Stimulated activated CD4-positive, alpha-beta T cell treated with anti-CD3 and anti-CD28 coated beads, Interleukin-1b, Interleukin-23, amount 100 ng/mL, for 1 hour (primary cell): ENCODE results near the gene SPATA32.

Experiments
- DNase-seq, 2 donors: peaks; one replicate each; pipeline ENCODE4 v3.0.0-alpha.2; 2020; ENCODE audit warnings: low read depth in 2 of 2

Gene SPATA32

DNA sequence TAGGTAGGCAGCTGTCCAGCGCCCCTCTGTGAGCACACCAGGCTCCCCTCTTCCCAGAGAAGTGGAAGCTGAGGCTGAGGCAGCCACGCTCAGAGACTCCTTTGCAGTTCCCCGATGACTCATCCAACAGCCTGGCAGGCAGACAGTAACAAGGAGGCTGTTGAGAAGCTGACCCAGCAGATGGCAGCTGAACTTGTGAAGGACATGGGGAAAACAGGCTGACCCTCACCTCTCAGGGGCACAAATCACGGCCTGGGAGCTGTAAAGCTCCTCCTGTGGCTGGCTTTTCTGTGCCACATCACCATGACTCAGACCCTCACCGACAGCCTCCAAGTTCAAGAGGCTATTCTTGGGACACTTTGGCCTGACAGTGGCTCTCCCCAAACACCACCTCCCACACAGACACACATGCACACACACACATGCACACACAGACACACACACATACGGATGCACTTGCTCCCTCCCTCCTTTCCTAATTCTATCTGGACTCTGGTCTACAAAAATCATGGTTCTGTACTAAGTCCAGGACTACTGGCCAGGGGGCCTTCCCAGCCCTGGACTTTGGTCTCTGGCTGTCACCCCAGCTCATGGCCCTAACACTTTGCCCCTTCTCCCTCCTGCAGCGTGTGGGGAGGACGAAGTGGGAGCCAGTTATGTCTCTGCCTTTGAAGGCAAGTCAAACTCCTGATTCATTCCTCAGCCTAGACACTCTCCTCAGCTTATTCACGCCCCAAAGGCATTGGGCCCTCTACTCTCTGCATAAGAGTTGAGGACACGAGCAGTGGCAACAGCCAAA is 31.7 kb upstream of the SPATA32 start:
- DNase-seq: no peak

DNA sequence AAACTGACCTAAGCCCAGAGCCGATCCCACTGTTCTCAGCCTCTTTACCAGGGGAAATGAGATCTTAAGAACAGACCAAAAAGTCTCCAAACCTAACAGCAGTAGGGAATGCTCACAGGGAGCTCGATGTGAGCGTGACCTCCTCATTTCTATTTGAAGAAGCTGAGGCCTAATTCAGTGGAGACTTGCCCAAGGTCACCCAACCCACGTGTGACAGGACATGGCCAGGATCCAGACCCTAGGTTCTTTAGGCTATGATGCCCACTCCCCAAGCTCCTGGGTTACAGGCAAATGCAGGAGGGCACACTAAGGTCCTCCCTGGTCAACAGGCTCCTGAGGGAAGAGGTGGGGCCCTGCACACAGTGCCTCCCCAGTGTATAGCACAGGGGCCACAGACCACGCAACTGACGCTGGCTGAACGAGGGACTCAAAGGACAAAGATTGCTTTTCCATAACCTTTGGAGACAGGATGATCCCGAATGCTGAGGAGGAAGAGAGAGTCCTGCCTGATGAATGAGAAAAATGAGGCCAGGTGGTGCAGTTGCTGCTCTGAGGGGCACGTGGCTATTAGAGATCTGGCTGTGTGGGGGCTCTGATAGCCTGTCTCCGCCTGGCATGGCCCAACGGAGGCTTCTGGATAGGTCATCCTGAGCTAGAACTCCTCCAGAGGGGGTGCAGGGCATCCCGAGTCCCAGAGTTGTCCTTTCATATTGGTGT is 31.0 kb upstream of the SPATA32 start:
- DNase-seq: no peak

DNA sequence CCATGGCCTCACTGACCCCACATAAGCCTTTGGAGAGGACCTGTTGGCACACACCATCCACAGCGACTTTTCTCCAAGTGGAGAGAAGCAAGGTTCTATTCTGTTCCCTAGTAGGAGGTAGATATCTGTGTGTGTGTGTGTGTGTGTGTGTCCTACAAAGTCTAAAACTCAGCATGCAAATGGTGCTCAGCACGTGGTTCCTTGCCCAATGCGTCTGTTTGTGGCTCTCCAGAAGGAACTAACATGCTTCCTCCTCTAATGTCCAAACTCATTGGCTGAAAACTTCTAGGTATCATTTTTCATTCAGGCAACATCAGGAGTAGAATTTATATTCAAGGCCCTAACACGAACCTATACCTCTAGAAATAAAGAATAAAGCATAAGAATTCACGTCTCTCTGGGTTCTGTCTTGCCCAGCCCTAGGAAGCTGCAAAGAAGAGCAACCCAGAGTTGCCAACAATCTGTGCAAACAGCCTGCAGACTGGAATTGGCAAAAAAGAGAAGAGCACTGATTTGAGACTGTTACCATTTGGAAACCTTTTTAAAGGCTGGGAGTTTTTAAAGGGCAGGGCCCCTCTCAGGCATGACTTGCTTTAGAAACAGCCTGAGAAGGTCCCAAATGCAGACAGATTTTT is 29.4 kb upstream of the SPATA32 start:
- DNase-seq: no peak

DNA sequence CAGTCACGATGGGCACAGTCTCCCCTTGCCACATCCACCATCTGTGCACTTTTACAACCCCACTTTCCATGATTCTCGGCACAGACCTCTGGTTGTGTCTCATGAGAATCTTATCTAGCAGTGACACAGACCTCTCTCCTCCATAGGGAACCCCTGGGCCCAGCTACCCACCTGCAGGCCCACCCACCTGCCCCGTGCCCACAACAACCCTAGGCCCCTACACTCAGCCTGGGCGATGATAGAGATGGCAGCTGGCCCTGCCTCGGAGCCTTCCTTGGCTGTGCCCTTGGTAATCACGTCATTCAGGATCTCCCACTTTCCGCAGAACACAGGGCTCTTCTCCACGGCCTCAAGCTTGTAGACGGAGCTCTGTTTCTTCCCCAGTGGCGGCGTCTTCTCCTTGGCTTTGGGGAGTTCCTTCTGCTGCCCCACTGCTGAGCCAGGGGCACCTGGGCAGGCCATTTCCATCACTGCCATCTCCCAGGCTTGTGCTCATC is 28.4 kb upstream of the SPATA32 start:
- no peak for DNase-seq

DNA sequence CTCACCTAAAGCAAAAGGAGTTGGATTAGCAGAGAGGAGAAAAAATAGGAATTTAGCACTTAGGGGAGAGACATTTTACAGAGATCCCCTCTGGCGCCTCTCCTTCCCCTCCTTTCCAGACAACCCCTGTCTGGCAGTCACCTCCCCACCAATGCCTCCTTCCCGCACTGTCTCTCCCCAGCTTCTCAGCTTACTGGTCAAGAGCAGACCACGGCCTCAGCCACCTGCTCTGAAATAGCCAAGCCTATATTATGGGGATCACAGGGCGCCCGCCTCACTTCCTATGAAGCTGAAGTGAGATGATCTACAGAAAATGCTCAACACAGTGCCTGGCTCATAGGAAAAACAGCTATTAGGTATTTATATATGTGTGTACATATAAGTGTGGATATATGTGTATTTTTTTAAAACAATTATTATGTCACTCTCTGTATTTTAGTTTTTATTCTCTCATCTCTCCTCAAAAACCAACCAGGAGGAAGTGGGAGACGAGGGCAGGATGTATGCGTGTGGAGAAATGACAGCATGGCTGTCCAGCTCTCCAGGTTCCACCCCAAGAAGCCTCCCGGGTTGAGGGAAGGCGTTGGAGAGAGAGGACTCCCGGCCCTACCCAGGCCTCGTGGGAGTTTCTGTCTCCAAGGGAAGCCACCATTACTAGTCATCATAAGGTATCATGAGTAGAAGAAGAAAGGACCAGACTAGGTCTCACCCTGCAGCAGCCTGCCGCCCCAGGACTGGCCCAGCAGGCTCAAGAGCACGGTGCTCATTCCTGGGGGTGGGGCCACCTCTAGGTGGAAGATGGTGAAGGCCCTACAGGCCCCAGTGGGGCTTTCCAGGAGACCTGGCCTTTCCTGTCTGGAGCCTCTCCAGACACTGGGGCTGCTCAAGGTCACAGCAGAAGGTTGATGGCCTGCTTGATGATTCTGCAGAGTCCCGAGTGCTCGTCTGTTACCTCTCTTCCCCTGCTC is 27.7 kb upstream of the SPATA32 start:
- no peak for DNase-seq

DNA sequence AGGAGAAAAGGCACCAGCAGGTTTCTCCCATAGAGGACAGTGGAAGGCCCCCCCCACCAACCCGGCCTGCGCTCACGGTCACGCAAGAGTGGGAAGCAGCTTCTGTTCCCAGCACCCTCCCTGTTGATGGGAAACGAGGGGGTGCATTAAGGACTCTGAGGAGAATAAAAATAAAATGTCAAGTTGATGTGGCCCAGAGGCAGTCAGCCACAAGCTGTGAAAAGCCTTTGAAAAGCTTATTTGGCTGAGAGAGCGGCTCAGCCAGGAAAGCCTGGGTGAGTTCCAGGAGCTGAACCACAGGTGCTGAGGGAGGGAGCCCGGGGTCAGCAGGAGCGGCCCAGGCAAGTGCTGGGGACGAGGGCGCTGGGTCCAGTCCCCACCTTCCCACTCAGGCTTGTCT is 26.9 kb upstream of the SPATA32 start:
- DNase-seq: no peak

DNA sequence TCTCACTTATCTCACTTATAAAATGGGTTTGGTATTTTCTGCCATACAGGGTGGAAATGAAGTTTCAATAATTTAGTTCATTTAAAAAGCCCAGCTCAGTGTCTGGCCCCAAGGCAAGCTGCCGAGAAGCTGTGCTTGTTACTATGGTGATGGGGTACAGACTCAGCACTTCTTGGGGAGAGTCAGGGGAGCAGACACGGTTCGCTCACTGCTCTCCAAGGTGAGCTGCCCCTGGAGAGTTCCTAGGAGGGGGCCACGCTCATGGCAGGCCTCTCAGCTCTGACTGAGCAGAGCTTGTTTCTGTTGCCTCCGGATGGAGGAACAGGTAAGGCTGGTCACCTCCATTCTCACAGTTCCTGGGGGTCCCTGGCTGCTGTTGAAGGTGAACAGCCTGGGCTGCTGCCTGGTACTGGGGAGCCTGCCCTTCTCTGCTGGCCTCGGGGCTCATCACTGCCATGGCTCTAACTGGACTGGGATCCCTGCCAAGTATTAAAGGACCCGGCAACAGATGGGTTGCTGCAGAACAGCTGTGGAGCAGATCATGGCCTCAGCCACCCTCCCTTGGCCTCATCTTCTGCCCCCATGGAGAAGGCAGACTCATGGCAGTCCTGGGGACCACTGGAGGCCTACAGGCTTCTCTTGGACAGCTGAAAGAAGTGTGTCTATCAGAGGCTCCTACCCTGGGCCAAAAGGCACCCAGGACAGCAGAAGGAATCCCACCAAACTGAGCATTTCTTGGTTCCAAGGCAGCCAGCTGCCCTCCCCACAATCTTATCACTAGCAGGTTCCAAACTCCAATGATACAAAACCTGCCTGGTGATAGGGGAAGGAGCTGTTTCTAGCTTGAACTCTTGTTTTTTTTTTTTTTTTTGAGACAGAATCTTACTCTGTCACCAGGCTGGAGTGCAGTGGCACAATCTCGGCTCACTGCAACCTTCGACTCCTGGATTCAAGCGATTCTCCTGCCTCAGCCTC is 25.9 kb upstream of the SPATA32 start:
- no peak for DNase-seq

DNA sequence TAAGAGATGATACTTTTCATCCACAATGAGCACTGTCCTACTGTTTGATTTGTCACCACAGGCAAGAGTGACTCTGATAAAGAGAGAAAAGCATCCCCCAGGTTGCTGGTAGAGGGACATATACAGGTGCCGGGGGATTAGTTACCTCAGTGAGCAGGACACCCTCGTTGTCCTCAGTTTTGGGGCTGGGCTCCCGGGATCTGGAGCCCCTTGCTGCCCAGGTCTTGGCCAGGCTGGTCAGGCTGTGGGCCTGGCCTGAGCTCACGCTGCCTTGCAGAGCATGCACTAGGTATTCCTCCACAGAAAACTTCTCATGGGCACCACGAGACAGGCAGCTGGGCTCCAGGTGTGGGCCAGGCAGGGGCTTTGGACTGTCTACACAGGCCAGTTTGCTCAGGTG is 24.4 kb upstream of the SPATA32 start:
- no peak for DNase-seq

DNA sequence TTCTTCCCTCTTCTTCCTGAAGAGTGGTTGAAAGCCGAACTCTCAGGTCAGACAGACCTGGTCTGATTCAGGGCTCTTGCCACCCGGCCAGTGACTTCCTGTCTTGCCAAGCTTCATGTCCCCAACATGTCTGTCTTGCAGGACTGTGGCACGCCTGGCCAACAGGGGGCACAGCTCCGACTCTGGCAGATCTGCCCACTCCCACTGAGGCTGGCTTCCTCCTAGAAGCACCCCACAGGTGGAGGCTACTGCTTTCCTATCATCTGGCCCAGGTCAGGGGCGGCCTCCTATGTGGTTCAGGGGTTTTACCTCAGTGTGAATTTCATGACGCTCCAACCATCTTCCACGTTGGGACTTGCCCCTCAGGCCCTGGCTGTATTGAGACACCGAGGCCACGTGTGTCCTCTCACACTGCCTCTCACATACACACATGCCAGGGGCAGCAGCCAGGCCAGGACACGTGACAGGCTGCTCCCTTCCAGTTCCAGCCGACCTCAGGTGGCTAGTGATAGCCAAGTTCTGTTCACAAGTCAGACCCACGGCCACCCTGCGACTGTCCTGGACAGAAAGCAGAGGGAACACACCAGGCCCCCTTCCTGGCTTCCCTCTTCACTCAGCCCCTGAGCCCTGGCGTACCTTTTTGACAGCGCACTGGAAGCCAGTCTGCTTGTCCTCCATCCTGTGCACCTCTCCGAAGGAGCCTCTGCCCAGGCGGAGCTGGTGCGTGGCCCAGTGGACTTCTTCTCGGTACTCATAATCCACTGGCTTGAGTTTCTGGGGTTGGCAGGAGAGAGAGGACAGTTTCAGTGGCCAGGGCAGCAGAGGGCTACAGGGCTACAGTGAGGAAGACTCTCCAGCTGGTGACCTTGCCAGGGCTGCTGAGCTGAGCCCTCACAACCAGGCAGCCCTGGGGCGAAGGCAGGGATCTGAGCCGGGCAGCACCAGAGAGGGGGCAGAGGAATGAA is 22.6 kb upstream of the SPATA32 start:
- peak in 1 of 2 donors; percentile 26 for DNase-seq

DNA sequence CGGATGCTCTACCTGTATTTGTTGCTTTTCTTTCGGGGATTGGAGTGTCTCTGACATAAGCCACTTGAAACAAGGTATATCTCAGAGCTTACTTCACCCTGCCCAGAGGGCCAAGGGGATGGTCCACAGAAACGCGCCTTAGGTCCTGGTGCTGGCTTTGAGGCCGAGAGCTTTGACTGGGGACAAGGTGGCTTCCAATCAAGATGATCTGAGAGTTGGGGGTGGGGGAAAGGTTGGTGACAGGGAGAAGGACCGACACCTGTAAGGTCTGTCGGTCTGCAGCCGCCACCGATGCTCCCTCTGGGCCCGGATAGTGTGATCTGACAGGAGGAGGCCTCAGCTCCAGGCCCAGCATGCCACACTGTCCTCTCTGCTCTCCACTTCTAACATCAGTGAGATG is 21.8 kb upstream of the SPATA32 start:
- no peak for DNase-seq

DNA sequence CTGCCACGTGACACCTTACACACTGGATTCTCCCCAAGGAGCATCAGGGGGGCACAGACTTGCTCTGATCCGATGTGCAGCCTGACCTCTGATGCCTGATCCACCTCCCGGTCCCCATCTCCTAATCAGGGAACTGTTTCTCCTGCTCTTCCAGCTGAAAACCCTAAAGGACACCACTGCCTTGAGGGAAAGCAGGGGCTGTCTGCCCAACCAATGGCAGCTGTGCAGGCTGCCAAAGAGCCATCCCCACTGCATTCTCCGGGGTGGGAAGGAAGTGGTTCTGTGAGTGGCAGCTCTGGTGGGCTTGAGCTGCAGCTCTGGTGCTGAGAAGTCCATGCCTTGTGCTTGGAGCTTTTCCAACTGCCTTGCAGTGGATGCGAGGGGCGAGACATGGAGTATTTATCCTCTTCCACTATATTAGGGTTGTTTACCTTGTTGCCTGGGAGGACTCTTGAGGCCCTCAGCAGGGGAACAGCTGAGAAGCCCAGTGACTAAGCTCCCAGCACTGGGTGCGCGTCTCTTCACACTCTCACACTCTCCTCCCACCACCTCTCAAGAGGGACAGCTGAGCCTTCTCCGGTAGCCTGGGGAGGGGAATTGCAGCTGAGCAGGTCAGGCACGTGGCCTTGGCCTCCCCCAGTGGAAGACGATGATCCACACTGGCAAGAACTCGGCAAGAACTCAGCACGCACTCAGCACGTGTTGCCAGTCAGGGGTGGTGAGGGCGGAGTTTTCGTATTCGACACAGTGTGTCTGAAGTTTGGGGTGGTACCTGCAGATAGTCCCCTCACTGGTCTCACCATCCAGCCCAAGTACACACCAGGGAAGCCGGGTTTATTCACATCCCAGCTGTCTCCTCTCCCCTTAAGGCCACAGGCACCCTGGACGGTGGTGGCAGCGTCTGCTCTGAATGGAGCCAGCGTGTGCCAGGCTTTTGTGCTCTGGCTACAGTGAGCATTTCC is 21.1 kb upstream of the SPATA32 start:
- DNase-seq: no peak

DNA sequence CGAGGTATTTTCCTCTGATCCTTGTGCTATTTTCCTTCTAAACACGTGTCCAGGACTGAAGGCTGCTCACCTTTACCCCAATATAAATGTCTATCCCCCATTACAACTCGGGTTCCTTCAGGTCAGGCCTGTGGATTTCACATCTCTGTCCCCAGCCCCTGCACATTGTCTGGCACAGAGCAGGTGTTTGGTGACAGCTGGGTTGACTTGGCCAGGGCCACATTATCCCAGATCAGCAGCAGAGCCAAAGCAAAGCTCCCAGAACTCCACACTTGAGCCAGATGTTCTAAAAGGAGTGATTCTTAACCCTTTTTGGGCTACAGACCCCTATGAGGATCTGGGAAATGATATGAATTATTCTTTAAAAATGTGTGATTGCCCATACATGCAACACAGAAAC is 18.0 kb upstream of the SPATA32 start:
- no peak for DNase-seq

DNA sequence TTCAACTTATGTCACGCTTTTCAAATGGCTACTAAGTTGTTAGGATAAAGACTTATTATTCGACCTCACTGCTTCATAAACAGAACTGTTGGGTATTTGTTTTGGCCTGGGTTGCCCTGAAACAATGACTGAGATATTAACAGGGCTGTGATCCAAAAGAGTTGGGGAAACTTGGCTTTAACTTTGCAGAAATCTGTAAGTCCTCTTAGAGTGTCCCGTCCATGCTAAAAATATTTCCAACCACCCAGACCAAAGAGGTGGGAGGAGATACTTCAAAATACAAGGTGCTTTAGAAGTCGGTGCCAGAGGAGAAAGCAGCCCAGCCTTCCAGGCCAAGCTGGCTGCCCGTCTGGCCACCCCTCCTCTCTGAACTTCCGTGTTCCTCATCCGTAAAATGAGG is 16.1 kb upstream of the SPATA32 start:
- DNase-seq: no peak

DNA sequence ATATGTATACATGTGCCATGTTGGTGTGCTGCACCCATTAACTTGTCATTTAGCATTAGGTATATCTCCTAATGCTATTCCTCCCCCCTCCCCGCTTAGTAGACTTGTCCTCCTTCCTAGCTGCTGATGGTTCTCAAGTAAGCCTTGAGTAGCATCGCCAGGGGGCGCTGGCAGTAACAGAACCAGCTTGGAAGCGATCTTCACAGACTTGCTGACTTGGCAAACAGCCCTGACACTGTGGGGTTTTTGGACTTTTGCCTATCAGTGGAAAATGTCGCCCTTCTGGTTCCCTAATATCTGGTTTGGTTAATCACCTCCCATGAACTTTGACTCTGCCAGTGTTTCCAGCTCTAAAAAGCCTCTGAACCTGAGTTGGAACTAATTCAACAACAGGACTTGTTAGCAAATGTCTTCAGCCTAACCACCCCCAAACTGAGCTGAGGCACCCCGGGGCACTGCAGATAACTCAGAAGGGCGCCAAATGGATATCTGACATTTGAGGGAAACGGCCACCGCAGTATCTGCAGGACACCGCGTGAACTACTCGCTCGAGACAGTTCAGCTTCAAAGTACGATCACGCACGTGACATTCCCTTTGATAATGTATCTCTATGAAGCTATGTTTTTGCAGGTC is 15.4 kb upstream of the SPATA32 start:
- DNase-seq: peak; percentile 75 to 90

DNA sequence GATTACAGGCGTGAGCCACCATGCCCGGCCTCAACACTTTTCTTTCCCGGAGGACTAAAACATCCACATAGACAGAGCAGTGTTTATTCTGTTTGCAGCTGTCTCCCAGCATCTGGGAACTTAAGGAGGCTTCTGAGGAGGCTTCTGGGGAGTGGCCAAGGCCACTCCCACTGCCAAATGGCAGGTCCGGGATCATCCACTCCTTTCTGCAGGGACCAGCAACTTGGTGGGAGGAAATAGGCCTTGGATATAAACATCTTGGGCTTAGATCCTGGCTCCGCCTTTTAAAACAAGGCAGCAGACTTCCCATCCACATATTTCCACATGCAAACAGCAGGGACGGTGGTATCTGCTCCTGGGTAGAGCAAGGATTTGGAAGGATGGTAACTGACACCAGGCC is 14.1 kb upstream of the SPATA32 start:
- no peak for DNase-seq

DNA sequence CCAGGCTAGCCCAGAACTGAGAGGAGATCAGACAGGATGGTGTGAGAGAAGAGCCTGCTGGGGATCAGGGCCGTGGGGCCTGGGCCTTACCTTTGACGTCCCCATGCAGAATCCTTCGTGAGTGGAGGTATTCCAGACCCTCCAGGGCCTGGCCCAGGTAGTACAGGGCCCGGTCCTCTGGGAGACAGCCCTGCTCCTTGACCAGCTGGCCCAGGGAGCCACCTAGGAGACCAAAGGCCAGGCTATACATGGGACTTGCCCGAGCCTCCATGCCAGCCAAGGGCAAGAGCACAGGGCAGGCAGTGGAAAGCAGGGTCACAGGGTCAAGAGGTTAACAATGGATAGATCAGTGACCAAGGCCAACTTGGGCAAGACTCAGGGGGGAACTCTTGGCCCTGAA is 12.1 kb upstream of the SPATA32 start:
- DNase-seq: no peak

DNA sequence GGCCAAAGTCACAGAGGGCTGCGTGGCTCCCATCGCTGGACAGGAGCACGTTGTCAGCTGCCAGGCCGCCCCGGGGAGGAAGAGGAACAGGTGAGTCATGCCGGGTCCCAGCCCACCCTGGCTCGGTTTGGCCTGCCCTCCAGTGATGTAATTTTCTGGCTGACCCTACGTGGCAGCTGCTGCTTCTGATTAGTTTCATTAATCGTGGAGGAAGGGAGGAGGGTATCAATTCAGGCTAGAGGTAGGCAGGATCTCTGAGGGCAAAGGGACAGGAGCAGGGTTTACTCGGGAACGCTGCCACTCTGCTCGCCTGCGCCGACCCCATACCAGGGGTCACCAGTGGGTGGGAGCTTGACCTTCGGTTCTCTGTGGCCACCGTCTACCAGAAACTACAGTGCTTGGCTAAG is 11.7 kb upstream of the SPATA32 start:
- no peak for DNase-seq

DNA sequence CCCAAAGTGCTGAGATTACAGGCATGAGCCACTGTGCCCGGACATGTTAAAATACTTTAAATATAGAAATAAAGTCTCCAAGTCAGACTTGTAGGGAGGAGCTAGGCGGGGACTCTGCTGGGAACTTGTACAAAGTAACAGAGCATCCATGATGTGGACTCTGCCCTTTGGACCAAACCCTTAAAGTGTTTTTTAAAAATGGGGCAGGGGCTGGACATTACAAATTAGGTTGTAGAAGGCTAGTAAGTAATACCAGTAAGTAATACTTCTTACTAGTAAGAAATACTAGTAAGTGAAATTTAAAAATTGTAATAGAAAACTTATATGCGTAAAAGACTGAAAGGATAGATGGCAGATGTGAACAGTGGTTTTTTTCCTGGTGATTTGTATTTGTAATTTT is 9.7 kb upstream of the SPATA32 start:
- DNase-seq: no peak
